Vagina (tissue), 2 donors: Measurements from ENCODE around the gene SLC22A31.
A peak's percentile ranks its signal among the peaks of the same experiment; 100 is the strongest.

Experiments used
- CTCF ChIP-seq, 3 experiments: fragments of 450-650 bp in 2 of 3; fragments of 200-600 bp in 1 of 3; sonication (generic) in 1 of 3; IDR thresholded peaks; one replicate each; pipeline ENCODE4 v1.5.1; 2017 to 2019; ENCODE audit warnings: antibody characterized with exemption in 3 of 3, mild to moderate bottlenecking in 2 of 3, moderate library complexity in 2 of 3
- POLR2AphosphoS5 ChIP-seq, 2 donors: sonication (generic); formaldehyde crosslinking; IDR thresholded peaks; one replicate each; pipeline ENCODE4 v1.9.0; 2017; ENCODE audit warnings: antibody characterized with exemption in 2 of 2, mild to moderate bottlenecking in 2 of 2, low read depth in 1 of 2; ENCODE audit not compliant: insufficient read depth in 1 of 2

- TF ChIP-seq CTCF (IDR thresholded peaks at IDR 0.05) (no peak), POLR2AphosphoS5 (IDR thresholded peaks at IDR 0.05; ENCODE audit: insufficient read depth in 1 of 2, low read depth in 1 of 2) (peak; percentile 34 to 35)
Measured at GRCh38 chr16:89155184-89155679, 45.1 kb downstream of the SLC22A31 start.
